GM06990 (cell line): Measurements from ENCODE around the gene GABBR2.

Source experiments
- DNase-seq: peaks from one replicate; pipeline ENCODE4 v3.0.0-alpha.2; 2011; ENCODE audit not compliant: insufficient read length; ENCODE audit errors: extremely low read depth
- H3K27me3 ChIP-seq: replicated peaks from 2 replicates; pipeline ENCODE4 v1.6.0; 2011; ENCODE audit warnings: low read length; ENCODE audit not compliant: control insufficient read depth, insufficient read depth
- H3K36me3 ChIP-seq: 2 replicates; pipeline ENCODE4 v1.5.1; 2011; ENCODE audit warnings: low read length; ENCODE audit not compliant: control insufficient read depth, insufficient read depth
- H3K4me3 ChIP-seq: replicated peaks from 2 replicates; pipeline ENCODE4 v1.5.1; 2011; ENCODE audit warnings: low read depth, mild to moderate bottlenecking, control low read depth, low read length
- TF ChIP-seq, protein P1 (sequence below): IDR thresholded peaks from 2 replicates; pipeline ENCODE4 v1.5.1; 2011; ENCODE audit warnings: low read length, control low read depth, mild to moderate bottlenecking, inconsistent platforms; ENCODE audit not compliant: insufficient read depth, poor library complexity, severe bottlenecking

The GABBR2 gene

DNA sequence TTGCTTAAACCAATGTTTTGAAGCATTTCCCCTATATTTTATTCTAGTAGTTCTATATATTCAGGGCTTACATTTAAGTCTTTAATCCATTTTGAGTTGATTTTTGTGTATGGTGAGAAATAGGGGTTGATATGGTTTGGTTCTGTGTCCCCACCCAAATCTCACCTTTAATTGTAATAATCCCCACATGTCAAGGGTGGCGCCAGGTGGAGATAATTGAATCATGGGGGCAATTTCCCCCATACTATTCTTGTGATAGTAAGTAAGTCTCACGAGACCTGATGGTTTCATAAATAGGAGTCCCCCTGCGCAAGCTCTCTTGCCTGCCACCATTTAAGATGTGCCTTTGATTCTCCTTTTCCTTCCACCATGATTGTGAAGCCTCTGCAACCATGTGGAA lies 361.1 kb downstream of the GABBR2 start:
- peaks cover 4% of the 10 kb centered on the region for H3K27me3 ChIP-seq
- H3K4me3 ChIP-seq: no peak overlapping the region
- DNase-seq: no peak
- no peaks in the 10 kb centered on the region for H3K36me3 ChIP-seq
- TF ChIP-seq, protein P1, sequence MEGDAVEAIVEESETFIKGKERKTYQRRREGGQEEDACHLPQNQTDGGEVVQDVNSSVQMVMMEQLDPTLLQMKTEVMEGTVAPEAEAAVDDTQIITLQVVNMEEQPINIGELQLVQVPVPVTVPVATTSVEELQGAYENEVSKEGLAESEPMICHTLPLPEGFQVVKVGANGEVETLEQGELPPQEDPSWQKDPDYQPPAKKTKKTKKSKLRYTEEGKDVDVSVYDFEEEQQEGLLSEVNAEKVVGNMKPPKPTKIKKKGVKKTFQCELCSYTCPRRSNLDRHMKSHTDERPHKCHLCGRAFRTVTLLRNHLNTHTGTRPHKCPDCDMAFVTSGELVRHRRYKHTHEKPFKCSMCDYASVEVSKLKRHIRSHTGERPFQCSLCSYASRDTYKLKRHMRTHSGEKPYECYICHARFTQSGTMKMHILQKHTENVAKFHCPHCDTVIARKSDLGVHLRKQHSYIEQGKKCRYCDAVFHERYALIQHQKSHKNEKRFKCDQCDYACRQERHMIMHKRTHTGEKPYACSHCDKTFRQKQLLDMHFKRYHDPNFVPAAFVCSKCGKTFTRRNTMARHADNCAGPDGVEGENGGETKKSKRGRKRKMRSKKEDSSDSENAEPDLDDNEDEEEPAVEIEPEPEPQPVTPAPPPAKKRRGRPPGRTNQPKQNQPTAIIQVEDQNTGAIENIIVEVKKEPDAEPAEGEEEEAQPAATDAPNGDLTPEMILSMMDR: no peak

DNA sequence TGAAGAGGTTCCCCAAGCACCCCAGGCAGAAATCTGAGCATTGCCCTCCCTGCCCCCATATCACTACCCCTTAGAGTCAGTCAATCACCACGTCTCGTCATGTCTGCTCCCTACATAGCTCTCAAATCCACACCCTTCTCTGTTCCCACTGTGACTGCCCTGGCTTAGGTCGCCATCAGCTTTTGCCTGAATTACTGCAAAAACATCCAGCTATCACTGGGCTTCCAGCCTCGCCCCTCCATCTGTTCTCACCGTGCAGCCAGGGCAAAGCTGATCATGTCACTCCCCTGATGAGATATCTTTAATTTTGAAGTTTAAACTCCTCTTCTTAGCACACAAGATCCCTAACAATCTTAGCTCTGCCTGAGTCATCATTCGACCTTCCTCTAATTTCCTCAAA lies 363.7 kb downstream of the GABBR2 start:
- Histone ChIP-seq H3K27me3 (peaks cover 4% of the 10 kb centered on the region), H3K4me3 (no peak overlapping the region), H3K36me3 (no peaks in the 10 kb centered on the region)
- DNase-seq: no peak
- TF ChIP-seq, protein P1: no peak

DNA sequence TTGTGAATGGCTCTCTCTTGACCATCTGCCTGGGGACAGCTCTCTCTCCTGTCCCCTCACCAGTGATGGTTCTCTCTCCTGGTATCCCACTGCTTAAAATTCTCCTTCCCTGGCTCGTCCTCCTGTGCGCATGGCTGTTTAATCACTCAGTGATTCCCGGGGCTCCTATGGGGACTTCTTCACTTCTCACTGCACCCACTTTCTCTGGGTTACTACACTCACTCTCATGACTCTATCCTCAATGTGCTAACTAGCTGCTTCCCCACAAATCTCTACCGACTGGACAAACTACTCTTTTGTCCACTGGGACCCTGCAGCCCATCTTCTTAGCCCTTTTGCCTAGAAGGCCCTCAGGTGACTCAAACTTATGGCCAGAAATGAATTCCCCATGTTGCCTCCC lies 364.2 kb downstream of the GABBR2 start:
- Histone ChIP-seq H3K27me3 (peaks cover 4% of the 10 kb centered on the region), H3K36me3 (no peaks in the 10 kb centered on the region), H3K4me3 (no peak overlapping the region)
- TF ChIP-seq, protein P1: no peak
- no peak for DNase-seq

DNA sequence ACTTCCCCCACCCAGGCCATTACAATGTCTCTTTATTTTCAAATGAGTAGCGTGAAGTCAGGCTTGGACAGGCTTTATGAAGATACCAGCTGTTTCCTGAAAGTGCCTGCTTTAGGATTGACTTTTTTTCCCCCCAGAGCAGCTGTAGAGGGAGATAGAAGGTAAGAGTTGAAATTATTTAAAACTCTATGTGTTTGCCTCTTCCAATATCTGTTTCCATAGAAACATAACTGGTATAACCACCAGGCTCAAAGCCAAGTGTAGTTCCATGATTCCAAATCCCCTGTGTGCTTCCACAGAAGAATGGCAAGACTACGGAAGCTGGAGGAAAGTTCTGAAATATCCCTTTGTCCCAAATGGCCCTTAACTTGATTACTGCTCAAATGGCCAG lies 365.9 kb downstream of the GABBR2 start:
- TF ChIP-seq, protein P1: no peak
- Histone ChIP-seq H3K27me3 (peaks cover 4% of the 10 kb centered on the region), H3K36me3 (no peaks in the 10 kb centered on the region), H3K4me3 (no peak overlapping the region)
- no peak for DNase-seq

DNA sequence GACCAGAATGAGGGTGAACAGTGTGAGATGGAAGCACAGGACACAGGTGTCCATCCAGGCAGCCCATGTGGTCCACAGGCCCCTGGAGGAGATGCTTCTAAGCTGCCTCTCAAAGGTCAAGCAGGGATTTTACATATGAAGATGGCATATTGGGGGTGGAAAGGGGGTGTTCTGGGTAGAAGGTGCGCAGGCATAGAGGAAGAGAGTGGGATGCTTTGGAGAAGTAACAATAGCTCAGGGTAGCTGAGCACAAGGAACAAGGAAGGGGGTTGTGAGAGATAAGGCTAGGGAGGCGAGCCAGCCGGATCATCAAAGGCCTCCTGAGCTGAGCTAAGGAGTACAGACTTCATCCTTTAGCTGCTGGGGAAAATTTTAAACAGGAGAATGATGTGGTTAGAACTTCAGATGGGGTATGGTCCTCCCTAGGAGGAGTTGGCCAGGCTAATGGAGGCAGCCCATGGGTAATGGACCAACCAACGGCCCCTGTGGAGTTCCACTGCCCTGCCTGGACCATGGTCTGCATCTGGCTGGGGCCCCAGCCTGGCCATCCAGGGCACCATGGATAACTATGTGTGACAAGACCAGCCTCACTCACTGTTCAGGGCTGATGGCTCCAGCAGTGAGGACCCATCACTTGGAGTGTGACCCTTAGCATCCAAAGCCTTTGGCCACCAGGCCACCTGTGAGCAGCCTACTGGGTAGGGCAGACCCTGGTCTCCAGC lies 366.5 kb downstream of the GABBR2 start:
- Histone ChIP-seq H3K27me3 (peaks cover 4% of the 10 kb centered on the region), H3K4me3 (no peak overlapping the region), H3K36me3 (no peaks in the 10 kb centered on the region)
- DNase-seq: no peak
- TF ChIP-seq, protein P1: no peak
